ENCODE measurements around the gene WIPF3.

Gene WIPF3

GRCh38 chr7:29847916-29848315, 41.6 kb downstream of the WIPF3 start:
- no peak for DNase-seq (ENCODE audit: low spot score)

- DNase-seq (ENCODE audit: low spot score) = no peak
Observed at GRCh38 chr7:29848941-29849340, 42.6 kb downstream of the WIPF3 start.

DNA sequence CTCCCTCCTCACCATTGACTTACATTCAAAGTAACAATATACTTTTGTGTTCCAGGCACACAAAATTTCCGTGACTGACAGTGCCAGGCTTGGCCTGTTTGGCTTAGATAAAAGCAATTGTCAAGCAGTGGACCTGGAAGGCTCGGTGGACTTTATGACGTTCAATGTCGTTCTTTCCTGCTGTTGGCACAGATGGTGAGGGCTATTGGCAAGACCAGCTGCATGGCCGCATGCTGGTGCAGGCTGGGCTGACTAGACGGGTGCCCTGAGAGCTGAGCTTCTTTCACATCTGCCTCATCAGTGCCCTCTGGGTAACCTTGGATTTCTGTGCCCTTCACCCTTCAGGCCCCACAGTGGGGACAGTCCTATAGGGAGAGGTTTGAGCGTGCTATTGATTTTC, 45.2 kb downstream of the WIPF3 start:
- no peak for DNase-seq (ENCODE audit: low spot score)

DNA sequence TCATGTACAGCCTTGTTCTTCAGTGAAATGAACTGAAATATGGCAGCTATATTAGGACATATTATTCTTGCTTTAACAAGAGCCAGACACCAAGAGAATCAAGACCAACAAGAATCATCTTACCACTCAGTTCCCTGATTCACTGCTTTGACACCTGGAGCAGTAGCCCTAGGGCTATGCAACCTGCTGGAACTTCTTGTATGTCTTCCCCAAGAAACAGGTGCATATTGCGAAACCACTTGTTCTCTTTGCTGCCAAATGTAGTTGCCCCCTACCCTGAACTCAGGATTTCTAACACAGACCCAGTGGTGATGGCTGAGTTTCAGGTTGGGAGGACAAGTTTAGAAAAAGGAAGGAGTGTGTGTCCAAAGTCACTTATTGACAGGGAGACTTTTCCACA, 46.1 kb downstream of the WIPF3 start:
- no peak for DNase-seq (ENCODE audit: low spot score)

- no peak for DNase-seq (ENCODE audit: low spot score)
Observed at GRCh38 chr7:29853072-29853471, 46.8 kb downstream of the WIPF3 start.

GRCh38 chr7:29853789-29854188, 47.5 kb downstream of the WIPF3 start:
- no peak for DNase-seq (ENCODE audit: low spot score)

DNA sequence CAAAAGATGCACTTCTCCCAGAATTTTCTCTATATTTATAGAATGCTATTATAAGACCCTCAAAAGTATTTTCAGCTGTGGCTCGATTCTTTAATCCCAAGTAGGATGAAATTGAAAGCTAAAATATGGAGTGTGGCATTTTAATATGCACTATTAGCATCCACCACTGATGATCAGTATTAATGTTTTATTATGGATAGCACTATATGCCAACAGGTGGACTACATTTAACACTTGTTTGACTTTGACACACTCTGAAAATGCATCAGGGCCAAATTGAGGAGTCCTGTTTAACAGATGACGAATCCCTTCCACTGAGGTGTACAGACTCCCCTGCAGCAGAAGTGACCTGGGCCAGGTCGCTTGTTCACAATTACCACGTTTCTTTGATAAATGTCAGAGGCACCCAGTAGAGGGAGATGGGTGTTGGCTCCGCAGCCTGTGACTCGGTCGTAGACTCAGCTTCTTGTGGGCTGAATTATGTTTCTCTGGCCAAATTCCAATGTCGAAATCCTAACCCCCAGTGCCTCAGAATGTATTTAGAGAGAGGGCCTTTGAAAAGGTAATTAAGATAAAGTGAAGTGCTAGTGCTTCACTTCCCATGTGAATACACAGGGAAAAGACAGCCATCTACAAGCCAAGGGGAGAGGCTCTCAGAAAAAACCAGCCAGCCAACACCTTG, 48.1 kb downstream of the WIPF3 start:
- no peak for DNase-seq (ENCODE audit: low spot score)

GRCh38 chr7:29857654-29858053, 51.3 kb downstream of the WIPF3 start:
- no peak for DNase-seq (ENCODE audit: low spot score)

DNA sequence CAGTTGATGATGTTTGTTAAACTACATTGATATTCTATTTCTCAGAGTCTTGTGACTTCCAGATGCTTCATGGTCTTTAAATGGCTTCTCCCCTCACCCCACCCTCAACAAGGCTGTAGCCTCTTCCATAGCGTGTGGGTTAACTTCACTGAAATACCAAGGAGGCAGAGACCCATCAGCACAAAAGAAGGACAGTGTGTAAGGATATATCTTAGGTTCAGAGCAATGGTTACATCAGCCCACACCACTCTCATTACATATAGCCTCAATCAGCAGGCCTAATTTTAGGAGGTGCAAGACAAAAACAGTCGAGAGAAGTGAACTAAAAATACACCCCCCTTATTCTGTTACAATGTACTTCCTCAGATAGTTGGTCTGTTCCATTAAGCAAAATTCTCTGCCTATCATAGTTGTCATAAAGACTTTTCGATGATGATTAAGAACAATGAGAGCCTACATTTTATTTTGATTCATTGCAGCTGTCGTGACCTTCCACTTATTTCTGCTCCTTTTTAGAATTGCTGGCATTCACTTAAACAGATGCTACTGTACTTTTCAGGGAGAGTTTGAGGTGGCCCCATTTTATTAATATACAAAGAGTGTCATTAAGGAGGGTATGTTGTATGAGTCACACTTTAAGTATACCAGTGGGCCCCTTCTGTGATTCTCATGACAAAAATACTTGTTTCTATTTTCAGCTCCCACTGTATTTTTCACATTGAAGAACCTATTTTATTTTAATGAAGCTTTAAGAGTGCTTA, 52.1 kb downstream of the WIPF3 start:
- DNase-seq (ENCODE audit: low spot score) = peak; percentile 63

DNA sequence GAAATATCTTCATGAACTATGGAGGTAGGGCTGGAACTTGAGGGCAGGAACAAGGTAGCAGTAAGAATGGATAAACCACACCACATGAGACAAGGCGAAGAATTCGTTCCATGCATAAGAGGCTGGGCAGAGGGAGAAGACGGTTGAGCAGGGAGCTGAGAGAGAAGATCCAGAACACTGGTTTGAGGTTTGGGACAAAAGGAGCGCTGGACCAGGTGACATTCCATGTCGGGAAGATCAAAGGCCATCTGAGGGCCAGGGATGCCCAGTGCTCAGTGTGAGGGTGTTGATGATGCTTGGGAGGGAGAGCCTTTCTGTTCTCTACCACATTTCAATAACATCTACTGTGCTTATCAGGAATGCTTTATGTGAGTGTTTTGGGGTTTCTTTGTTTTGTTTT, 52.8 kb downstream of the WIPF3 start:
- no peak for DNase-seq (ENCODE audit: low spot score)

DNA sequence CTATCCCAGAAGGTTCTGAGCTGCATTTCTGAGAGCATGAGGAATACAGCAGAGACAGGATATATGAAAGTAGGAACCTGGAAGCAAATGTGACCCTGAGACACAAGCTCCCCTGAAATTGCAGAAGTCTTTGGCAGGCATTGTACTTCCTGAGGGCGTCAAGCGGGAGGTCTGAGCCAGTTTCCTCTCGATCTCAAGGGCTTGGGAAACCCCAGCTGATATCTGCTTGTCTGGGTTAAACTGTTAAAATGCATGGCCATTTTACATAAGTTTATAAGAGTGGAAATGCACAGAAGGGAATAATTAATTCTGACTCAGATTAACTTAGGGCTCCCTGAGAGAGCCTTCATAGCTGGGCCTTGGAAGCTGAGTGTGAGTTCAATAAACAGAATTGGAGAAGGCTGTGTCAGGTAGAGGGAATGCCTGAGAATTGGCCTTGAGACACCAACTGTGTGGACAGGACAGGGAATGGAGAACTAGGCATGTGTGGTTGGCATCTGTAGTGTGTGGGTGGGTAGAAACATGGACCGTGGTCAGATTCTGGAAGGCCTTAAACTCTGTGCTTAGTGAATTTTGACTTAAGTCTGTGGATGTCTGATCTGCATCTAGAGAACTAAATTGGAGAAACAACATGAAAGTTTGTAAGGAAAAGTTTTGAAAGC, 53.3 kb downstream of the WIPF3 start:
- DNase-seq (ENCODE audit: low spot score) = no peak

DNA sequence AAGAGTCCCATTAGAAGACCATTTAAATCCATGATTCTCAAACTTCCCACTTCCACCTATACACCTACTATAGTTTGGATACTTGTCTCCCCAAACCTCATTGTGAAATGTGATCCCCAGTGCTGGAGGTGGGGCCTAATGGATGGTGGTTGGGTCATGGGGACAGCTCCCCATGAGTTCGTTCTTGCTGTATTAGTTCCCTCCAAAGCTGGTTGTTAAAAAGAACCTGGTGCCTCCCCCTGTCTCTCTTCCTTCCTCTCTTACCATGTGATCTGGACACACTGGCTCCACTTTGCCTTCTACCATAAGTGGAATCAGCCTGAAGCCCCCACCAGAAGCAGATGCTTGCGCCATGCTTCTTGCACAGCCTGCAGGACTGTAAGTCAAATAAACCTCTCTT, 53.9 kb downstream of the WIPF3 start:
- DNase-seq (ENCODE audit: low spot score) = no peak

- DNase-seq (ENCODE audit: low spot score) = no peak
Observed at GRCh38 chr7:29861884-29862283, 55.6 kb downstream of the WIPF3 start.

- no peak for DNase-seq (ENCODE audit: low spot score)
Observed at GRCh38 chr7:29864656-29865055, 58.3 kb downstream of the WIPF3 start.

DNA sequence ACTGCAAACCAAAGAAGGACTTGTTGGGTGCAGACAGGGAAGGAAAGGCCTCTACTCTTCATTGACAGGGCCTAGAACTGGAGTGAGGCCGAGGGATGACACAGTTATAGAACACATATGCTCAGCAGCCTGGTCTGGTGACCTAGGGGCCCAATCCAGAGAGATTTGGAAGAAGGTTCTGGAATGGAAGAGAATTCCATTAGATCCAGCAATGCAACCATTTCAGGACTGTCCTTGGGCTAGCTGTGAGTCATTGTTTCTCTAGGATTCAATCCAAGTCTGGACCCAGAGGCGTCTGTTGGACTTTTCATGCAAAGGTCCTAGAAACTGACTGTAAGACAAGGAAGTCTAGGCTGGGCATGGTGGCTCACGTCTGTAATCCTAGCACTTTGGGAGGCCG, 59.2 kb downstream of the WIPF3 start:
- DNase-seq (ENCODE audit: low spot score) = peak; percentile 40

- DNase-seq (ENCODE audit: low spot score) = peak; percentile 52
Observed at GRCh38 chr7:29866490-29866930, 60.2 kb downstream of the WIPF3 start.

- no peak for DNase-seq (ENCODE audit: low spot score)
Observed at GRCh38 chr7:29871787-29872398, 65.6 kb downstream of the WIPF3 start.

GRCh38 chr7:29873644-29874294, 67.5 kb downstream of the WIPF3 start:
- DNase-seq (ENCODE audit: low spot score) = no peak

- DNase-seq (ENCODE audit: low spot score) = no peak
Observed at GRCh38 chr7:29875741-29876140, 69.4 kb downstream of the WIPF3 start.

- DNase-seq (ENCODE audit: low spot score) = peak; percentile 96
Observed at GRCh38 chr7:29877196-29877595, 70.9 kb downstream of the WIPF3 start.

DNA sequence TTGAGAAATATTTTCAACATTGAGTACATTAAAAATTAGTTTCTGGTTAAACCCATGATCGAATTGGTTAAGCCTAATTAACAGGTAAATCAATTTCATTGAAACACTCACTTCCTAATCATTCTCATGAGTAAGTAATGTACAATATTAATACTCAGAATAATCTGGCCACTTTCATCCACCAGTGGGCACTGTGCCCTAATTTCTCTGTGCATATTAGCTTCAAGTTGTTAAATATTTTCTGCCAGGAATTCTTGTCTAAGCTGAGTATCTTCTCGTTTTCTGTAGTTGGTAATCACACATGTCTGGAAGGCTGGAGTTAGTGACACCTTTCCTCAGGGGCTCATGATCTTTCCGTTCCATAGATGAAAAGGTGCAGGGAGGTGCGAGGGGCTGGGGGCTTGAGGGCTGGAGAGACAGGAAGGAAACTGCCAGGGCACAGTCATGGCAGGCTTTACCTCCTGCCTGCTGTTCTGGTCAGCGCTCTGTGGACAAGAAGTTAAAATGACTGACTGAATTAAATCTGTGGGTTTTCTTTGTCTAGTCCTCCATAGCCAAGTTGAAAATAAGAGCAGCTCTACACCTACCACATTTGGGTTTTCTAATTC, 71.9 kb downstream of the WIPF3 start:
- peak; percentile 82 for DNase-seq (ENCODE audit: low spot score)

DNA sequence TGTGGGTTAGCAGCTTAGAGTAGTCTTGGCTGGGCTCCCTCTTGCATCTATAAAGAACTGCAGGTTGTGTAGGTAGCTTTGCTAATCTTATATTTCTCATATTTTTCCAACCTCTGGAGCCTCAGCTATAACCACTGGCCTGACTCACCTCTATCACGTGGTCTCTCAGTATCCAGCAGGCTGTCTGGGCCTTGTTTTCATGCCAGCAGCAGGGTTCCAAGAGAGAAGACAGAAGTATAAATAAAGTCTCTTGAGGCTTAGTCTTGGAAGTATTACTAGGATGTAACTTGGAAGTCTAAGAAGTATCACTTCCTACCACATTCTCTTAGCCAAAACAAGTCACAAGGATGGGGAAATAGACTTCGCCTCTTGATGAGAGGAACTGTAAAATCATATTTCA, 73.3 kb downstream of the WIPF3 start:
- DNase-seq (ENCODE audit: low spot score) = no peak

Data from COLO829 (cell line).